Measurements from ENCODE around the gene SH3BGR. TPM values are rescaled to one million over a fixed set of nuclear protein-coding genes. Genes with fewer than 3 reads are reported as not detected.

Gene SH3BGR
- total and polyA plus RNA-seq, 2 of the 8 experiments (the other 6 are each of a cell fraction or from before 2014, with no cell fraction given): 2.1 to 5.9 TPM

- TF ChIP-seq CTBP2 (IDR thresholded peaks at IDR 0.05; ENCODE audit: borderline replicate concordance, insufficient read depth, insufficient read length, low read length): no peak
- no peak for TF ChIP-seq POLR2AphosphoS5 (IDR thresholded peaks at IDR 0.05; ENCODE audit: low read depth, low read length)
- no peak for TF ChIP-seq TAF1 (IDR thresholded peaks at IDR 0.05; ENCODE audit: low read depth, low read length)
- TF ChIP-seq KDM5A (IDR thresholded peaks at IDR 0.05; ENCODE audit: low read length): no peak
- no peak for TF ChIP-seq RFX5 (IDR thresholded peaks at IDR 0.05; ENCODE audit: borderline replicate concordance, low read depth, low read length)
Observed at GRCh38 chr21:39454949-39455668, 3.3 kb downstream of the SH3BGR start (continued).
